HG03045 (cell line): Measurements from ENCODE around the gene NR3C1.

ENCODE experiments used
- ATAC-seq: cut with Tn5 transposase; IDR thresholded peaks from one replicate; pipeline ENCODE4 v1.9.1; 2021; ENCODE audit warnings: mild to moderate bottlenecking, moderate library complexity; ENCODE audit not compliant: unreplicated experiment

NR3C1 gene

GRCh38 chr5:143403593-143404415, at the start of gene NR3C1:
Gene NR3C1 (minus strand): TSS chr5:143403686. CDS start chr5:143400839, 2,847 bp downstream.
- peak; percentile 64 for ATAC-seq

DNA sequence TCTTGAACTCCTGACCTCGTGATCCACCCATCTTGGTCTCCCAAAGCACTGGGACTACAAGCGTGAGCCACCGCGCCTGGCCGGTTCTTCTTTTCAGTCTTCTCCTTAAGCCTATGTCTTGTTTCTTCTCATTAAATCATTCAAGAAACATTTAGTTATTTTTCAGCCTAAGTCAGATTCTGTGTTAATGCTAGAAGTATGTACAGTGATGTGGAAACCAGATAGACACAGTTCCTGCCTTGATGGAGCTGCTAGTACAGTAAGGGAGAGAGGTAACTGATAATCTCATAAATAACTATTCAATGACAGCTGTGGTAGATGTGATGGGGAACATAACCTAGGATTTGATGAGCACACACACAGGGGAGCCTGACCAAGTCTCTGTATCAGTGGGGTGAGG, 46.3 kb upstream of the NR3C1 start:
- ATAC-seq, result no peak

DNA sequence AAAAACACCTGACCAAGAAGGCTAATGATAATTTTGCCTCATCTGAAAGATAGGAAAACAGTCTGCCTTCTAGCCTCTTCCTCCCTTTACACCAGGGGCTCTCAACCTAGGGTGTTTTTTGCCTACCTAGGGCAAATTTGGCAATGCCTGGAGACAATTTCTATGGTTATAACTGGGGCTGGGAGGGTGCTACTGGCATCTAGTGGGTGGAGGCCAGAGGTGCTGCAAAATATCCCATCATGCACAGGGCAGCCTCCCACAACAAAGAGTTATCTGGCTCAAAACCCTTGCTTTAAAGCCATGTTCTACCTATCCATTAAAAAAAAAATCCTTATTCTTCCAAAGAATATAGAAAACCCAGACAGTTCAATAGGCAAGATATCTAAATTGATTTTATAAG, 45.0 kb upstream of the NR3C1 start:
- no peak for ATAC-seq

DNA sequence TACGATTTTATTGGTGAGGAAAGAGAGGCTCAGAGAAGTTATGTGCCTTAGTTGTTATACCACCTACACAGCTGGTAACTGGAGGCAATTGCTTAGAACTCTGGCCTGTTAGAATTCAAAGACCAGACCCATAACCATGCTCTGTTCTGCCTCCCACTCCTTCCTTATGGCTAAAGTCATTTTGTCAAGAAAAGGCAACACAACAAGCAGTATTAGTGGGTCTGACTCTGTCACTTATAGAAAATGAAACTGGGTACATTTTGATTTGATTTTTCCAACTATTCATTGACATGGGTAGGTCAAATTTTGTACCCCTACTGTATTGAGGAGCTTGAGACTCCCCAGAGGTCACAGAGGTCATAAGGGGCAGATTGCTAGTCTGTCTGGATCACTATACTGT, 44.5 kb upstream of the NR3C1 start:
- ATAC-seq, result no peak

- no peak for ATAC-seq
These were observed 43.2 kb upstream of the NR3C1 start for GRCh38 chr5:143446535-143447226.

DNA sequence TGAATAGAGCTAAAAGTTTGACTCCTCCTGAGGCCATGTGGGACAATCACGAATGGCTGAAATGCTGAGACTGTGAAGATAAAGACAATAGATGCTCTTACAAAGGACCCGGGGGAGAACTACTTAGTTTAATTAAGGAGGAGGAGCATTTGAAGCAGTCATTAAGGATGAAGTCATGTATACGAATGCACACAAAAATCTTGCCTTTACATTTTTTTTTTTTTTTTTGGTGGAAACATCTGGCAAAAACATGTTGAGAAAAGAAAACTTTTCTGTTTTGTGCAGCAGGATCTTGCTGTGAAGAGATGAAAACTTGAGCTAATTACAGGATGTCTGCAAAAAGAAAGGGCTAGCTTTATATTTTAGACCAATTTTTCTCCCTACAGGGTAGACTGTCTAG, 42.3 kb upstream of the NR3C1 start:
- ATAC-seq, result no peak

- no peak for ATAC-seq
These were observed 39.8 kb upstream of the NR3C1 start for GRCh38 chr5:143443330-143443729.

DNA sequence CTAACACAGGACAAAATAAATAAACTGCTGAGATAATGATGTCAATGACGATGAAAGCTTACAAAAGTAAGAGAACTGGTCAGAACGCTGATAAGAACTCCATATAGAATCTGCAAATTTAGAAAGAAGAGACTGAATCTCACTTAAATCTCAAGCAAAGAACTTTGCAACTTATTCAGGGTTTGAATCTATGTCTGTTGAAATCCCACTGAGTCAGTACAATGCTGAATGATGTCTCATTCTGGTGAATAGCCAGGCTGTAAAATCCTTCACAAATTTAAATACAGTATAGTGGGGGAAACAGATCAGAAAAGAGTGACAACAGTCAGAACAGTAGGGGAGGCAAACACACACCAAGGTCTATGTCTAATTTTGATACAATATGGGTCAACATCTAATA, 38.9 kb upstream of the NR3C1 start:
- no peak for ATAC-seq

- ATAC-seq, result no peak
These were observed 37.1 kb upstream of the NR3C1 start for GRCh38 chr5:143440448-143441115.

DNA sequence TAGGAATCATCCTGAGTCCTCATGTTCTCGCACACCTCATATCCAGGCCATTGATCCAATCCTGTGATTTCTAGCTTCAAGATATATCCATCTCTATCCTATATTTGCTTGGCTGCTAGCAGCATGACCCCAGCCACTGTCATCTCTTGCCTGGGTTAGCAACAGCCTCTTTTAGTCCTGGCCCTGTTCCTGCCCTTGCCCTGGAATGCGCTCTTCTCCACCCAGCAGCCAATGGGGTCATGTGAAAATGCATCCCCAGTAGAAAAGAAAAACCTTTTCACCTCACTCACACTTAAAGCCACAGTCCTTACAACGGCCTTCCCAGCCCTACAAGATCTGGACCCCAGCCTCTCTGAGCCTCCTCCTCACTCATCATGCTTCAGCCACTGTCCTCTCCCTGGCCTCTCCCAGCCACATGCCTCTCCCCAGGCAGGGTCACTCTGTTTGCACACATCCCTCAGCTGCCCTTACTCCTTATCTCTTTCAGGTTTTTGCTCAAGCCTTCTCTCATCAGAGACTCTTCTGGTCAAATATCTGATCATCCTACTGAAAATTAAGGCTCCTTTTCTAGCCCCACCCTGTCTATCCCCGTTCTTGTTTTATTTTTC, 34.3 kb upstream of the NR3C1 start:
- ATAC-seq, result no peak

DNA sequence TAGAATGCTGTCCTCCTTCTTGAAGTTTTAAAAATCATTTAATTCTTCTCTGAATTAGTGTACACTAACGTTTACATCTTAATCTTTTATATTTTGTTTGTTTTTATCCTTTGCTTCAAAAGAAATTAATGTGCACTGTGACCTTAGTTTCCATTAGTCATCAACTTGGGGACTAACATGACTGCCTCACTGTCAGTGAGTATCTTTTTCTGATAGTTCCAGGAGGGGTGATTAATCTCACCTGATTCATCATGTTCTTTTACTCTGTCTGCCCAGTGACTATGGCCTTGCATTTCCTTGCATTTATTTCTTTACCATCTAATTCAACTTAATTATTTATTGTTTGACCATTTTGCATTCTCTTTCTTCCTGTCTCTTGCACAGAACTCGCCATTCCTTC, 33.4 kb upstream of the NR3C1 start:
- no peak for ATAC-seq

DNA sequence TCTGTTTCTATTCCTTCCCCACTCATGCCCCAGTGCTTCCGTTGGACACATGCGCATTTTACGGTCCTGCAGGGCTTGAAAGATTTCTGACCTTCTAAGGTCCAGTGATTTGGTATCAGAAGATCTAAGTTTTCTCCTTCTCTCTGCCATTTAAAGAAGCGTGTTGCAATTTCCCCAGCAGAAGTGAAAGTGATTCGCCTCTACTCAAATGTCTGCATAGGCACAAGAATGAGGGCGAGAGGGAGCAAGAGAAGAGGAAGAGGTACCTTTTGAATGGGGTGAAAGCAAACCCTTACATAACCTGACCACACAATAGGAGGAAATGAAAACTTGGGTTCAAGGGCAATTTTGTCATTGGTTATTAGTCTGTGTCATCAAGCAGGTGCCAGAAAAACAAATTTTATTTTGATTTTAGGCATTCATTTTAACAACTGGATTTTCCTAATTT, 31.7 kb upstream of the NR3C1 start:
- peak; percentile 79 for ATAC-seq

DNA sequence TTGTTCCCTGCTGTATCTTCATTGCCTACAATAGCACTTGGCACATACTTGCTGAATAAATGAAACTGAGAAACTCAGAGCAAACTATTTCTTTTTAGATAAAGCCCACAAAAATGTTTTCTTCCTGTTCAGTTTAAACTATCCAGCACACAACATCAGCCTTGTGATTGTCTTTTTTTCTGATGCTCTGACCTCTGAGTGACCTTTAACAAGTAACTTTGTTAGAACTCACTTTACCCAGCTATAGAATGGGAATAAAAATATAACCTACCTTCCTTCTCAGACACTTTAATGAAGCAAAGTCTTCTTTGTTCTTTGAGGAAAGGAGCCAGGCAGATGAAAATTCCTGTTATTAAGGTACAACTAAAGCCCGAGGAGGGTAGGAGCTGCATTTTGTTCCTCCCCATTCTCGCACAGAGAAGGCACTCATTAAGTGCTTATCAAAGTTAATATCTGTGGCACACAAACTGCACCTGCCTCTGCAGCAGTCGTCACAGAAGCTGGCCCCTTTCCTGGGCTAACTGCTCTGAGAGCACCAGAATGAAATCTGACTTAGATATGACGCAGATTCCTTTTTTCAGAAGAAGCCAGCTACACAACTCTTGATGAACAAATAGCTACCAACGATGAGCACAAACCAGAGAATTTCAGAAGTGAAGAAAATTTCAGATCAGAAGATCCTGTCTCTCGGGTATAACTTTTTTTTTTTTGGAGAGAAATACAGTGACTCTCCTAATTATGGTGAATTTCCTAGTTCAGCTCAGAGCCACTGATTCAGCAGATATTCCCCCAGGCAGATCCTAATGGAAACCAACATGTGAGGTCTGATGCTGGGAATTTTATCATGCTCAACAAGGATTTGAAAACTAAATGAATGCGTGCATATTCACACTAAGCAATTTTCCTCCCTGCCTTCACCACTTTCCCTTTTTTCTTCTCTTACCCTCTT, 31.0 kb upstream of the NR3C1 start:
- ATAC-seq, result no peak

DNA sequence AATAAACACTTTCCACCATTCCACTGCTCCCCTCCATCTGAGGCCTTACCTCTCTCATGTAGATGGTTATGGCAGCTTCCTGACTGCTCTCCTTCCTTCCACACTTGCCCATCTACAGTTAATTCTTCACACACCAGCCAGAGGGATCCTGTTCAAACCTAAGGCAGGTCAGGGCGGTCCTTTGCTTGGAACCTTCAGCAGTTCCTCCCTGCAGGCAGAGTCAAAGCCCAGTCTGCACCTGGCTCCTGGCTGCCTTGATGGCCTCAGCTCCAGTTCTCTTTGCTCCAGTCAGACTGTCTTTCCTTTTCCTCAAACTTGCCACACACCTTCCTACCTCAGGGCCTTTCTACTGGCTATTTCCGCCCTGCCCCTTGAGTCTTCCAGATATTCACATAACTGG, 30.2 kb upstream of the NR3C1 start:
- ATAC-seq, result no peak

- ATAC-seq, result no peak
These were observed 29.3 kb upstream of the NR3C1 start for GRCh38 chr5:143432658-143433239.

DNA sequence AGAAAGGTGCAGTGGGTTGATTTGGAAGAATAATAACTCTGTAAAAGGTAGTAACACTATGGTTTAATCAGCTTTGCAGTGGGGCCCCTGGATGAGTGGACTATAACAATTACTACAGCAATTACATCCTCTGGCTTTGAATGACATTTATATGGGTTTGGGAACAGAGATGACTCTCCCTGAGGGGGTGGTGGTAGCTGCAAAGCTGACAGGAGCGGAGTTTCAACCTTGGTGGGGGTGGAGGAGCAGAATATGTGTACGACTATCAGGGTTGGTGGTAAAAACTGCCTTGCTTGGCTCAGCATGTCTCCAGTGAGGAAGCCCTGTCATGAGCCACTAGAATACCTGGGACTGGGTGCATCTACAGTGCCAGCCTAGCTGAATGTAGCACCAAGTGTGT, 28.3 kb upstream of the NR3C1 start:
- ATAC-seq, result no peak

DNA sequence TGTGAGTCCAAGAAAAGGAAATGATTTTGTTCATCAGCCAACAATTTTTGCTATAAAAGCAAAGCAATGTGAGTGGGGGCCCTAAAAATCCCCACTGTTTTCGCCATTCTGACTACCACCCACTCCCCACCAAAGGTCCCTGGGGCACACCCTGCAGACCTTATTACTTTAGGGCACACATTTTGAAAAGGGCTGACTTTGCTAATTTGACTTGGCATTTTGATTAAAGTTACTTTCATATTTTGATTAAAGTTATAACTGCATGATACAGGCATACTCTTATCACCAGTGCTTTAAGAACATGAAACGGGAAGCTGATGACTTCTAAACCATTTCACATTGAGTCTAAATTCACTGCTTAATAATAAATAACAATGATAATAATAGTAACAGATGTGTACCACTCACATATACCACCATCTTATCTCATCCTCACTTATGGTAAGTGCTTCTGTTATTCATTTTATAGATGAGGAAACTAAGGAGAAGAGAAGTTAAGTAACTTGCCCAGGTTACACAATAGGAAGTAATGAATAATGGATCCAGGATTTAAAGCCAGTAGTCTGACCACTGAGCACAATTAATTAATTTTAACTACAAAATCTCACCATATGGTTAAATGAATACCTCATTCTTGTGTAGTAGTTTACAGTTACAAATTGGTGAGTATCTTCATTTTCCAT, 25.4 kb upstream of the NR3C1 start:
- ATAC-seq, result no peak

- ATAC-seq, result no peak
These were observed 24.7 kb upstream of the NR3C1 start for GRCh38 chr5:143428155-143428554.

- peak; percentile 20 for ATAC-seq
These were observed 23.7 kb upstream of the NR3C1 start for GRCh38 chr5:143427122-143427735.
